ENCODE measurements around the gene TMUB1. TPM values are rescaled to one million over a fixed set of nuclear protein-coding genes. Genes with fewer than 3 reads are reported as not detected.
A peak's percentile ranks its signal among the peaks of the same experiment; 100 is the strongest.

Gene TMUB1
- total and polyA plus RNA-seq, 9 of the 15 experiments (the other 6 are each of a cell fraction or from before 2014, with no cell fraction given) = 0.14 to 241 (median 74.1) TPM

GRCh38 chr7:151059367-151060112, 23.8 kb downstream of the TMUB1 start, which contains the start of gene SLC4A2 (continued):
- TF ChIP-seq ZNF518B (CRISPR knock-in tag; IDR thresholded peaks at IDR 0.05) (no peak), WHSC1 (IDR thresholded peaks at IDR 0.05; ENCODE audit: low read length) (no peak), ZNF174 (CRISPR knock-in tag; IDR thresholded peaks at IDR 0.05) (no peak), POLR2AphosphoS2 (IDR thresholded peaks at IDR 0.05; ENCODE audit: low read length) (peak; percentile 68; the same call in 1 of the 2 replicates), NKRF (IDR thresholded peaks at IDR 0.05; ENCODE audit: borderline replicate concordance) (peak; percentile 46; the same call in 1 of the 2 replicates), TCF3 (CRISPR knock-in tag; IDR thresholded peaks at IDR 0.05) (no peak), NRF1 (conservative IDR thresholded peaks at IDR 0.05 in 1 of 2, IDR thresholded peaks at IDR 0.05 in 1 of 2) (peak; percentile 77 to 81), MYC (IDR thresholded peaks at IDR 0.05; ENCODE audit: low read depth, low read length) (0 out of 2 replicates have a peak, but pooled peaks have one; percentile 8), MYC (CRISPR knock-in tag; IDR thresholded peaks at IDR 0.05; ENCODE audit: borderline replicate concordance, low read depth) (no peak), CBX2 (IDR thresholded peaks at IDR 0.05; ENCODE audit: insufficient read depth, low read length, poor library complexity, severe bottlenecking) (no peak), MCM7 (IDR thresholded peaks at IDR 0.05) (no peak), XRCC5 (IDR thresholded peaks at IDR 0.05; ENCODE audit: low read depth, low read length) (0 out of 2 replicates have a peak, but pooled peaks have one; percentile 2), GTF2E2 (tag; IDR thresholded peaks at IDR 0.05) (peak; percentile 52; the same call in 1 of the 2 replicates), KAT7 (CRISPR knock-in tag; IDR thresholded peaks at IDR 0.05; ENCODE audit: borderline replicate concordance) (peak; percentile 16; the same call in 1 of the 2 replicates), ZNF239 (CRISPR knock-in tag; IDR thresholded peaks at IDR 0.05) (no peak), RFX5 (IDR thresholded peaks at IDR 0.05; ENCODE audit: low read depth, low read length) (no peak), LEF1 (IDR thresholded peaks at IDR 0.05) (no peak), ARID1B (IDR thresholded peaks at IDR 0.05) (peak; percentile 54; the same call in 1 of the 2 replicates), ZNF740 (CRISPR knock-in tag; IDR thresholded peaks at IDR 0.05) (no peak), ZNF740 (tag; IDR thresholded peaks at IDR 0.05) (0 out of 4 replicates have a peak, but pooled peaks of 1 of the 2 experiments have one; percentile 45), MTA3 (IDR thresholded peaks at IDR 0.05; ENCODE audit: borderline replicate concordance) (no peak), CXXC5 (CRISPR knock-in tag; IDR thresholded peaks at IDR 0.05) (peak; percentile 75)

Measured in K562 (cell line).